Activated CD4-positive, CD25-positive, alpha-beta regulatory T cell (primary cell): Measurements from ENCODE around the gene TCN1.
A peak's percentile ranks its signal among the peaks of the same experiment; 100 is the strongest.
"Not testable (repeated sequence)": the region's sequence is repeated elsewhere in the genome, so short reads cannot be mapped to it uniquely, and the experiment has no call there.

Source experiments
- DNase-seq, 4 experiments: peaks; one replicate each; lab custom pipeline; 2025; lab: John Stamatoyannopoulos, UW

TCN1 gene

GRCh38 chr11:59857439-59858434, 8.6 kb downstream of the TCN1 start:
- no peak for DNase-seq

- no peak for DNase-seq
Observed at GRCh38 chr11:59854871-59855270, 11.4 kb downstream of the TCN1 start.

GRCh38 chr11:59851416-59851815, 14.9 kb downstream of the TCN1 start:
- not testable (repeated sequence) for DNase-seq

DNA sequence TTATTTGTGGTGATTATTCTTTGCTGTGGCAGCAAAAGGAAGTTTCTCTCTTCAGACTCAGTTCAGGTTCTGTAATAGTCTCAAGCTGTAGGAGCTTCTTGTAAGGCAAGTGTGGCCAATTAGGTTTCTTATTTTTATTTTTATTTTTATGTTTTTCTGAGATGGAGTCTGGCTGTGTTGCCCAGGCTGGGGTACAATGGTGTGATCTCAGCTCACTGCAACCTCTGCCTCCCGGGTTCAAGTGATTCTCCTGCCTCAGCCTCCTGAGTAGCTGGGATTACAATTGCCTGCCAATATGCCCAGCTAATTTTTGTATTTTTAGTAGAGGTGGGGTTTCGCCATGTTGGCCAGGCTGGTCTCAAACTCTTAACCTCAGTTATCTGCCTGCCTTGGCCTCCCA, 16.7 kb downstream of the TCN1 start:
- DNase-seq: not testable (repeated sequence)

DNA sequence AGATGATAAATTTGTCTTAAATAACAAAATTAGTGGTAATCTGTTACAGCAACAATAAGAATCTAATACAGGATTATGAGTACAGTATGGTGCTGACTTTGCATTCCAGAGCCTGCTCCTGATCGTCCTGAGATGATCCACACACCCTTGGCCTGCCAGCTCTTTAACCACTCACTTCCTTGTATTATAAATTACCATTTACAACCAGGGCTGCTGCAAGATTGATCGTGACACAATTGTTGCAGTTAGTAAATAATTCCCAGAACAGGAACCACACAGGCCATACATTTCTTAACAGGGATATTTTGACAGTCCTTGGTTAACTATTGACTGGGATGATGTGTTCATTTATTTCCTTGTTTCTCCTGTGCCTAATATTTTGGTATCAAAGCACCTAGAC, 17.2 kb downstream of the TCN1 start:
- DNase-seq: no peak

- not testable (repeated sequence) for DNase-seq
Observed at GRCh38 chr11:59848439-59848838, 17.8 kb downstream of the TCN1 start.

- DNase-seq: no peak
Observed at GRCh38 chr11:59847626-59848025, 18.7 kb downstream of the TCN1 start.

DNA sequence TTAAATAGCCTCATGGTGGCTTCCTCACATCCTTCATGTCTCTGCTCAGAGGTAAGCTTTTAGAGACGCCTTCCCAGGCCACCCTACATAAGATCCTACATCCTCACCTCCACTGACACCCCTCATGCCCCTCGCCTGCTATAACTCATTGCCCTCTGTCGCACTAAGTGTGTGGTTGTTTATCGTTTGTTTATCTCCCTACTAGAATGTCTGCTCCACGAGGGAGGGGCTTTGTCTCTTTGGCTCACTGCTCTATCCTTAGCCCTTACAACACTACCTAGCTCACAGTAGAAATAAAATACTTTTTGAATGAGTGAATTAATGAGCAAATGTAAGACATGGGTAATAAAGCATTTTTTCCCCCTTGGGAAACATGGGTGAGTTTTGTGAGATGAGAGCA, 19.7 kb downstream of the TCN1 start:
- DNase-seq: no peak

- no peak for DNase-seq
Observed at GRCh38 chr11:59845399-59845798, 20.9 kb downstream of the TCN1 start, which contains the start of gene CBLIF. CBLIF (minus strand) TSS chr11:59845499; CDS start chr11:59845453, 46 bp downstream.

- no peak for DNase-seq
Observed at GRCh38 chr11:59842316-59842715, 24.0 kb downstream of the TCN1 start.

DNA sequence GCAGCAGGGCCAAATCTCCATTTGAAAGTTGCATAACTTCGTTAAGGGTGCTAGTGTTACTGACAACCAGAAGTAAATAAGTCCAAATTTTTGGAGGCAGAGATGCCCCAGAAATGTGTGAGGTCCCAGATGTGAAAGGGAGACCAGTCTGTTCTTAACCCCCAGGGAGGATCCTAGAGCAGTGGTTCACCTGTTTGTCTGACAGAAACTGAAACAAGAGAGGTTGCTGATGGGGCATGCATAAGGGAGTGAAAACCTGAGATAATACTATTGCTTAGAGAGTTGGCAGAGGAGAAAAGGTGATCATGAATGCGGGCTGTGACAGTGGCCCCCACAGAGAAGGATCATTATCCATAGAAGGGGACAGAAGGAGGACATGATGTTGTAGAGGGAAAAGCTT, 24.8 kb downstream of the TCN1 start:
- DNase-seq: no peak

DNA sequence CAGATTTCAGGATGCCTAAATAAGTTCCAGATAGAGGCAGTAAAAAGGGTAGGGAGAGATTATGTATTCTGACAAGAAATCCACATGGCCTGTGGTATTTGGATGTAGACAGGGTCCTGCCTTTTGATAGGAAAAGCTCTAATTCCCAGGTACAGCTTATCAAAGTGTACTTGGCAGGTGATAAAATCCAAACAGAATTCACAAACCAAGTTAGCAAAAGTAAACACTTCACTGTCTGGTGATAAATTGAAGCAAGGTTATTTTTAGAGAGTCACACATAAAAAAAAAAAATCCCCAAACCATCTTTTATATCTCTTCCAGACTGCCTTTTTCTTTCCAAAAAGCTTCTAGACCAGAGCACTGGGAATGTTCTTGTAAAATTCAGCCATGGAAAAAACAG, 26.7 kb downstream of the TCN1 start:
- no peak for DNase-seq

DNA sequence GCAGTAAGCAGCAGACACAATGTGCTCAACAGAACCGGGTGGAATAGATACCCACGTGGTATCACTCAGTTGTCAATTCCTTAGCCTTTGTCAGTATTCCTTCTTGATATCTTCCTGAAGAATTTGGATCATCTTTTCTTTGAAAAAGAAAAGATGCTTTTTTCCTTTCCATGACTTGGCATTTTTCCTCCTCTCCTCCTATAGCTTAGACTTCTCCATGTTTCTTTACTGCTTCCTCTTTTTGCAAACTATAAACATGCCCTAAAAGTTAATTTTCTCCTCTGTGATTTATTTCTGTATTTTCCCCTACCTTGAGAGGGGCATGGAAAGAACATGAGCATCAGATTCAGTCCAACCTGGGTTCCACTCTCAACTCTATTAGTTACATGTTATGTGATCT, 32.7 kb downstream of the TCN1 start:
- DNase-seq: no peak

DNA sequence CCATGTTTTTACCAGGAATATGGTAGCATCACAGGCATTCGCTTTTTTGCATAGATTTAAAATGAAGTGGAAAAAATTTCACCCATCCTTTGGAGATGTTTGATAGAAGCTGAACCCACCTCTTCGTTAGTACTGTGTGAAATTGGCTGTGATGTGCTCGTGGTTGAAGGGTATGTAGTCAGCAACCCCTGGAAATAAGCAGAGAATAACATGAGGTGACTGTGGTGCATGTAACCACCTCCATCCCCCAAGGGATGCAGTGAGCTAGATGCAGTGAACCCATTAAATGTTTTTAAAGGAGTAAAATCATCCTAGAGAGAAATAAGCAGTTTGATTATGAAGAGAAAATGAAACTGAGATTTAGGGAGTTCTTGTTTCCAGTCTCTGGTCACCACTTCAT, 36.9 kb downstream of the TCN1 start:
- no peak for DNase-seq

DNA sequence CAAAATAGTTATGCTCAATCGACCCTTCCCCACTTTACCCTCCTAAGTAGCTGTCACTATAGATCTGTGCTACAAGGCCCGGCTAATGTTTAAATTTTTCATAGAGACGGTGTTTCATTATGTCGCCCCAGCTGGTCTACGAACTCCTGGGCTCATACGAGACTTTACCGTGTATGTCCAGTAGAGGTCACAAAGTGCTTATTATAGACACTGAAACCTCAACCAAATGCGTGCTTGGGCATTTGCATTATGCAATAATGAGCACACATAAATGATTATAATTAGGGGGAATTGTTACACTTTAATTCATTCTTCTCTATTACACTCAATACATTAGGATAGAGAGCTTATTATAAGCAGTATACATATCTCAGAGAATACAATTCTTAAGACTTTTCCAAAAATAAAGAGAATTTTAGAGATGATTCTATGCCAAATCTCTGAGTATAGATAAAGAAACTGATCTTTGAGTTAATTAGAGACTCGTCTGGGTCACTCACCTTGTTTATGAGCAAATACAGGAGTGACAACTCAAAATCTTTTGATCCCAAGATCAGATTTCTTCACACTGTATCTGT, 43.2 kb downstream of the TCN1 start:
- DNase-seq: no peak

GRCh38 chr11:59818572-59818971, 47.7 kb downstream of the TCN1 start:
- no peak for DNase-seq

DNA sequence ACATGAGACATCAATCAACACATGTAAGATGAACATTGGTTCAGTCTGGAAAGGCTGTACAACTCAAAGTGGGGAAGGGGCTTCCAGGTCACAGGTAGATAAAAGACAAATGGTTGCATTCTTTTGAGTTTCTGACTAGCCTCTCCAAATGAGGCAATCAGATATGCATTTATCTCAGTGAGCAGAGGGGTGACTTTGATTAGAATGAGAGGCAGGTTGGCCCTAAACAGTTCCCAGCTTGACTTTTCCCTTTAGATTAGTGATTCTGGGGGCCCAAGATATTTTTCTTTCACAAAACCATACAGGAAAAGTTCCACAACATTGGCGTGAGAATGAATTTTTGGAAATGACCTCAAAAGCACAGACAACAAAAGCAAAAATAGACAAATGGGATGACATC, 49.9 kb downstream of the TCN1 start:
- not testable (repeated sequence) for DNase-seq

DNA sequence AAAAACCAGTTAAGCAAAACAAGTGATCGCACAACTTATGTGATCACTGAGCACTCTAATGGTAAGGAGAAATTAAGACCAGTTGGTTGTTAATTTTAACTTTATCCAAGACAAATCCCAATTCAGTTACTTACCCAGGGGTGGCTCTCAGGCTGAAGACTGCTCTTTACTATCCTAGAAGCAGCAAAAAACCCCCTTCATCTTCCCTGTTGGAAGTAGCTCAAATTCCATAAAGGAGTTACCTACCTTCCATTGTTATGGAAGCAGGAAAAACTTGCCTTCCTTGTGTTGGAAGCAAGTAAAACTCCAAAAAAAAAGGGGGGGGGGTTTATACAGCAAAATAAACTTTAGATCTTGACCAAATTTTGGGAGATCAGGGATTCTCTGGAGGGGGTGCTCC, 50.5 kb downstream of the TCN1 start:
- DNase-seq: no peak

DNA sequence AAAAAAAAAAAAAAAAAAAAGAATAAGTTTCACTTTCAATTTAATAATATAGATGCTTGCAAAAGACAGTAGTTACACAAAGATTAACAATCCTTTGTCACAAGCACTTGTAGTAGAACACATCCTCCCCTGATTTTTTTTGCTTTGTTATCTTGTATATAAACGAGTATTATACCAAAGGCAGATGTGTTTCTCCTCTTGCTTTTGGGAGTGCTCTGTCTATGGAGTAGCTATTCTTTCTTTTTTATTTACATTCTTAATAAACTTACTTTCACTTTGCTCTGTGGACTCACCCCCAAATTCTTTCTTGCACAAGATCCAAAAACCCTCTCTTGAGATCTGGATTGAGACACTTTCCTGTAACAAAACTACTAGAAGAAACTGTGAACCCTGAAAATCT, 52.3 kb downstream of the TCN1 start:
- DNase-seq: no peak

- no peak for DNase-seq
Observed at GRCh38 chr11:59813364-59813763, 52.9 kb downstream of the TCN1 start.

GRCh38 chr11:59812220-59812619, 54.1 kb downstream of the TCN1 start:
- no peak for DNase-seq

DNA sequence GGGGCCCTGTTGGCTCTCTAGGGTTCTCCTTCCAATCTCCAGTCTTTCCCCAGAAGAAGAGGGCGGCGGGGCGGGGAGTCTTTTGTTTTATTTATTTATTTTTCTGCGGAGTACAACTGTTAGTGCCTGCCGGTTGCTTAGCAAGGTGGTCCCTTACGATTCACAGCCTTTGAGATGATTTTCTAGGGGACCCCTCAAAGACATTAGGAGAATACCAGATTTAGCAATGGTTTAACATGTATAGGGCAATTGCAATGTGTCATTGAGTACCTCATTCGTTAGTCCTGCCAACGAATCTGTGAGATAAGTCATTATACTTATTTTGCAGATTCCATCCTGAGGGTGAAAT, 55.4 kb downstream of the TCN1 start:
- no peak for DNase-seq

GRCh38 chr11:59810189-59810910, 55.9 kb downstream of the TCN1 start, which contains the start of gene MRPL16:
MRPL16 (minus strand) TSS chr11:59810778; CDS start chr11:59810658, 120 bp downstream.
- peak; percentile 71 to 82 (median 79) for DNase-seq
